Measurements from ENCODE around the gene HADHB. TPM values are rescaled to one million over a fixed set of nuclear protein-coding genes. Genes with fewer than 3 reads are reported as not detected.
"Not testable (repeated sequence)": the region's sequence is repeated elsewhere in the genome, so short reads cannot be mapped to it uniquely, and the experiment has no call there.

The HADHB gene
- total and polyA plus RNA-seq, 8 donors = 120 to 150 (median 131) TPM

GRCh38 chr2:26298638-26299393 is 54.1 kb downstream of the HADHB start:
- Histone ChIP-seq H3K4me3 (peak overlapping the region; percentile 40 to 55), H3K9me3 (no peaks in the 10 kb centered on the region), H3K4me1 (peaks cover 7 to 22% of the 10 kb centered on the region in 2 donors), H3K36me3 (no peaks in the 10 kb centered on the region), H3K27me3 (no peaks in the 10 kb centered on the region), H3K27ac (peak overlapping the region; percentile 82 to 87)
- intact Hi-C loops (cut with DNase I) = loop anchor here in 1 of 2 donors (10.0 kb wide), 1 partner anchor 54 kb away; the partner anchor contains the start of genes HADHA and HADHB
- peak in 3 of 4 donors; percentile 43 to 67 (median 53) for DNase-seq
- ATAC-seq = peak; percentile 88
- TF ChIP-seq, protein P1, sequence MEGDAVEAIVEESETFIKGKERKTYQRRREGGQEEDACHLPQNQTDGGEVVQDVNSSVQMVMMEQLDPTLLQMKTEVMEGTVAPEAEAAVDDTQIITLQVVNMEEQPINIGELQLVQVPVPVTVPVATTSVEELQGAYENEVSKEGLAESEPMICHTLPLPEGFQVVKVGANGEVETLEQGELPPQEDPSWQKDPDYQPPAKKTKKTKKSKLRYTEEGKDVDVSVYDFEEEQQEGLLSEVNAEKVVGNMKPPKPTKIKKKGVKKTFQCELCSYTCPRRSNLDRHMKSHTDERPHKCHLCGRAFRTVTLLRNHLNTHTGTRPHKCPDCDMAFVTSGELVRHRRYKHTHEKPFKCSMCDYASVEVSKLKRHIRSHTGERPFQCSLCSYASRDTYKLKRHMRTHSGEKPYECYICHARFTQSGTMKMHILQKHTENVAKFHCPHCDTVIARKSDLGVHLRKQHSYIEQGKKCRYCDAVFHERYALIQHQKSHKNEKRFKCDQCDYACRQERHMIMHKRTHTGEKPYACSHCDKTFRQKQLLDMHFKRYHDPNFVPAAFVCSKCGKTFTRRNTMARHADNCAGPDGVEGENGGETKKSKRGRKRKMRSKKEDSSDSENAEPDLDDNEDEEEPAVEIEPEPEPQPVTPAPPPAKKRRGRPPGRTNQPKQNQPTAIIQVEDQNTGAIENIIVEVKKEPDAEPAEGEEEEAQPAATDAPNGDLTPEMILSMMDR (IDR thresholded peaks at IDR 0.05) = no peak

DNA sequence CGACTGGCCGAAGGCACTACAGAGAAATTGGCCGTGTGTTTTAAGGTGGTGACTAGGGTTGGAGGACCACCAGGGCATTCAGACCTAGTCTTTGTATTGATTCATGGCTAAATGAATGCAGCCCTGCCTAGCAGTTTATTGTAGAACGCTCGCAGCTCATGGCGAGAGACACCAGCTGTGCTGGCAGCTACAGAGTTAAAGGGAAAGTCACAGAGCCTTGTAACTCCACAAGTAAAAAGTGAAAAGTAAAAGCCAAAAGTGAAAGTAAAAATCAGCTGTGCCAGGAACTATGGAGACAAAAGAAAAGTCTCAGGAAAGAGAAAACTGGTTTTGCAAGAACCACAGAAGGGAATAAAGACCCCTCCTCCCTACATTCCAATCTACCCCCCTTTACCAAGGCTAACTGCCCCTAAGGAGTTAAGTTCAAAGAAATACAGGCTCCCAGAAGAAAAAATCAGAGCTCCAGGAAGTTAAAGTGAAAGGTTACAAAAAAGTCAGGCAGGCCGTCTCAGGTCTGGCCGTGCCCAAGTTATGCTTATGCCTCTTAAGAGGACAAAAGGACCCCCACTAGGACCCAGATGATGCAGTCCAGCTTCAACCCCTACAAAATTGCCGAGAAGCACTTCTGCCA is 54.8 kb downstream of the HADHB start:
- no peaks in the 10 kb centered on the region for H3K9me3 ChIP-seq
- peak in 2 of 4 donors; percentile 68 to 80 for DNase-seq
- H3K36me3 ChIP-seq = no peaks in the 10 kb centered on the region
- ATAC-seq = peak; percentile 79
- peak overlapping the region; percentile 82 to 87 for H3K27ac ChIP-seq
- peak overlapping the region; percentile 40 to 55 for H3K4me3 ChIP-seq
- TF ChIP-seq, protein P1 (IDR thresholded peaks at IDR 0.05) = no peak
- no peaks in the 10 kb centered on the region for H3K27me3 ChIP-seq
- intact Hi-C loops (cut with DNase I) = loop anchor here in 1 of 2 donors (10.0 kb wide), 1 partner anchor 55 kb away; the partner anchor contains the start of genes HADHA and HADHB
- H3K4me1 ChIP-seq = peaks cover 7 to 22% of the 10 kb centered on the region in 2 donors

DNA sequence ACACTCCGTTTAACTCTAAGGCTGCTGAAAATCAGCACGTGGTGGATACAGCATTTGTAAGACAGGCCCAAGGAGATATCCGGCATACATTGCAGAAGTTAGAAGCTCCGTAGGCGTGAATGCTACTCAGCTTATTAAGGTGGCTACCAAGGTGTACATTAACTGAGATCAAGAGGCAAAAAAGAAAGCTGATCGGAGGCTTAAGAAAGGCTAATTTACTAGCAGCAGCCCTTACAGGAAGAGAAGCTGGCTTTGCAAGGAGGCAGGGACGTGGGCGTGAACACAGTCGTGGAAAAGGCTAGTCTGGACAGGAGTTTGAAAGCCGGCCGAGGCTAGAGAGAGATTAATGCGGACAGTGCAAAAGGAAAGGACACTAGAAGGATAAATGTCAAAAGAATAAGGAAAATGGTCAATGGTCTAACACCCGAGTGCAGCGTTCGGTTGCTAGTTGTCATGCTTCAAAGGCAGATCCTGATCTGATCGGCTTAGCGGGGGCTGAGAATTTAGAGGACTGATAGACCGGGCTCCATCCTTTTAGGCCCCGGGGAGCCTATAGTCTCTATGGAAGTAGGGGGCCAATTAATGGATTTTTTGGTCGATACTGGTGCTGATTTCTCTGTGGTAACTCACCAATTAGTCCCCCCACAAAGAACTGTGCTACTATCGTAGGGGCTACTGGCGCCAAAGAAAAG is 55.6 kb downstream of the HADHB start:
- H3K27ac ChIP-seq = peak overlapping the region; percentile 82 to 87
- DNase-seq (peak in 2 of 4 donors; percentile 25 to 51), ATAC-seq (peak; percentile 19)
- H3K36me3 ChIP-seq = no peaks in the 10 kb centered on the region
- peak overlapping the region; percentile 40 to 55 for H3K4me3 ChIP-seq
- H3K4me1 ChIP-seq = peaks cover 7 to 22% of the 10 kb centered on the region in 2 donors
- TF ChIP-seq, protein P1 (IDR thresholded peaks at IDR 0.05) = no peak
- no peaks in the 10 kb centered on the region for H3K9me3 ChIP-seq
- H3K27me3 ChIP-seq = no peaks in the 10 kb centered on the region
- intact Hi-C loops (cut with DNase I) = no loop called here

DNA sequence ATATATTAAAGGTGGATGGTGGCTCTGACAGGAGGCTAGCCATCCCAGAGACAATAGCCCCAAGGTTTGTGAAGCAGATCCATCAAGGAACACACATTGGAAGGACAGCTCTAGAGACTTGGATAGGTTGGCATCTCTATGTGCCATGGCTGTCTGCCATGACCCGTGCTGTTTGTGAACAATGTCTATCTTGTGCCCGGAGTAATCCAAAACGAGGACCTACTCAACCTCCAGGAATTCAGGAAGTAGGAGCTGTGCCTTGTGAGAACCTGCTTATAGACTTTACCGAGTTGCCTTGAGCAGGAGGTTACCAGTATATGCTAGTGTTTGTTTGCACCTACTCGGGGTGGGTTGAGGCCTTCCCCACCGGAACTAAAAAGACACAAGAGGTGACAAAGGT is 58.1 kb downstream of the HADHB start:
- no peaks in the 10 kb centered on the region for H3K9me3 ChIP-seq
- no peaks in the 10 kb centered on the region for H3K36me3 ChIP-seq
- TF ChIP-seq, protein P1 (IDR thresholded peaks at IDR 0.05) = no peak
- H3K27me3 ChIP-seq = no peaks in the 10 kb centered on the region
- intact Hi-C loops (cut with DNase I) = no loop called here
- H3K4me1 ChIP-seq = peaks cover 7 to 22% of the 10 kb centered on the region in 2 donors
- H3K4me3 ChIP-seq = no peak overlapping the region
- no peak overlapping the region for H3K27ac ChIP-seq
- no peak for DNase-seq
- no peak for ATAC-seq

GRCh38 chr2:26305094-26305493 is 60.4 kb downstream of the HADHB start:
- H3K27me3 ChIP-seq; H3K4me1 ChIP-seq; H3K27ac ChIP-seq; intact Hi-C loops (cut with DNase I); ATAC-seq; H3K4me3 ChIP-seq; H3K36me3 ChIP-seq; H3K9me3 ChIP-seq; DNase-seq: not testable (repeated sequence)

Data from left lung (tissue), 10 donors.